SU-DHL-6 (cell line): ENCODE data around the gene CD200R1L.

Source experiments
- H2AFZ ChIP-seq: fragments of 200-600 bp; sonication (generic); 2 replicates; pipeline ENCODE4 v1.6.1; 2014; ENCODE audit warnings: low read depth, mild to moderate bottlenecking, moderate library complexity, mixed read lengths, antibody characterized with exemption, low read length; ENCODE audit not compliant: severe bottlenecking
- H3F3A ChIP-seq: fragments of 200-600 bp; shearing (Covaris generic); 2 replicates; pipeline ENCODE4 v1.6.0; 2016; ENCODE audit warnings: antibody characterized with exemption, mild to moderate bottlenecking; ENCODE audit not compliant: insufficient read depth
- H3K27ac ChIP-seq: fragments of 200-600 bp; sonication (generic); 2 replicates; pipeline ENCODE4 v1.5.1; 2016; ENCODE audit warnings: low read depth, mild to moderate bottlenecking, low read length, moderate library complexity, mixed read lengths
- H3K27me3 ChIP-seq: fragments of 200-600 bp; sonication (generic), shearing (Covaris generic); 2 replicates; pipeline ENCODE4 v1.6.0; 2014; ENCODE audit warnings: mild to moderate bottlenecking, low read length
- H3K36me3 ChIP-seq: fragments of 200-600 bp; sonication (generic); 2 replicates; pipeline ENCODE4 v1.6.1; 2014; ENCODE audit warnings: mild to moderate bottlenecking, low read length, mixed read lengths
- H3K4me2 ChIP-seq: fragments of 300-600, 200-600 bp; shearing (Covaris generic), sonication (generic); 2 replicates; pipeline ENCODE4 v1.6.0; 2014; ENCODE audit warnings: low read length, low read depth, mild to moderate bottlenecking; ENCODE audit not compliant: poor library complexity, severe bottlenecking
- H3K4me3 ChIP-seq: fragments of 200-600 bp; sonication (generic); 2 replicates; pipeline ENCODE4 v1.5.1; 2014; ENCODE audit warnings: antibody characterized with exemption, low read length, mild to moderate bottlenecking, mixed read lengths; ENCODE audit not compliant: insufficient read depth, poor library complexity, severe bottlenecking
- H3K79me2 ChIP-seq: fragments of 200-600 bp; sonication (generic); 2 replicates; pipeline ENCODE4 v1.6.1; 2014; ENCODE audit warnings: mild to moderate bottlenecking, low read length, moderate library complexity; ENCODE audit not compliant: insufficient read depth
- H3K9ac ChIP-seq: fragments of 200-600 bp; sonication (generic); 2 replicates; pipeline ENCODE4 v1.7.0; 2014; ENCODE audit warnings: mild to moderate bottlenecking, low read length
- H3K9me2 ChIP-seq: fragments of 200-600 bp; sonication (generic); replicated peaks from 2 replicates; pipeline ENCODE4 v1.6.1; 2014; ENCODE audit warnings: low read length; ENCODE audit not compliant: insufficient read depth
- H3K9me3 ChIP-seq: fragments of 200-600 bp; sonication (generic); 2 replicates; pipeline ENCODE4 v1.6.1; 2014; ENCODE audit warnings: low read length, mixed read lengths; ENCODE audit not compliant: insufficient read depth
- H4K20me1 ChIP-seq: fragments of 200-600 bp; sonication (generic); 2 replicates; pipeline ENCODE4 v1.6.1; 2014; ENCODE audit warnings: low read depth, mild to moderate bottlenecking, antibody characterized with exemption, low read length, moderate library complexity, mixed read lengths
- EZH2phosphoT487 ChIP-seq: fragments of 200-600 bp; sonication (generic), shearing (Covaris generic); conservative IDR thresholded peaks from 2 replicates; pipeline ENCODE4 v1.6.1; 2018; ENCODE audit warnings: mild to moderate bottlenecking, antibody characterized with exemption, low read length, moderate library complexity, mixed read lengths
- TF ChIP-seq, protein P1 (sequence below): fragments of 200-600 bp; sonication (generic); IDR thresholded peaks from one replicate; pipeline ENCODE4 v1.5.1; 2017; ENCODE audit warnings: antibody characterized with exemption, mild to moderate bottlenecking, low read length, moderate library complexity; ENCODE audit not compliant: insufficient read depth, poor library complexity, severe bottlenecking

CD200R1L gene

DNA sequence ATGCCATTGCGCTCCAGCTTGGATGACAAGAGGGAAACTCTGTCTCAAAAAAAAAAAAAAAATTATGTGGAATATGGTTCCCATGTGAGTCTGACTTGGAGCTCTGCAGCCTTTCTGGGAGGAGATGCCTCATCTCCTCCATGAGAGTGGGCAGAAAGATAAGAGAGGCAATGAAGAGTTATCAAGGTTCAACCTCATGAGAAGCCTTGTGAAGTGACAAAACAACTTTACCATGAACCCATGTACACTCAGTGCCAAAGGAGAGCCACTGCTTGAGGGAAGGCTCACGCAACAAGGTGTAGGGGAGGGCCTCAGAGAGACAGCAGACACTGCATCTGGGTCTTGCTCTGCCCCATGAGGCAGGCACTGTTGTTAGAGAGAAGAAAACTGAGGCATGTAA lies 75.7 kb downstream of the CD200R1L start:
- Histone ChIP-seq H3K36me3 (no peaks in the 10 kb centered on the region), H4K20me1 (no peaks in the 10 kb centered on the region), H3K4me3 (no peak overlapping the region), H3K27ac (no peak overlapping the region), H3K79me2 (no peaks in the 10 kb centered on the region), H3K9me2 (no peaks in the 10 kb centered on the region), H3K27me3 (no peaks in the 10 kb centered on the region), H3K9ac (no peak overlapping the region), H3F3A (no peaks in the 10 kb centered on the region), H3K4me2 (no peak overlapping the region), H3K9me3 (no peaks in the 10 kb centered on the region), H2AFZ (no peak overlapping the region)
- TF ChIP-seq, protein P1, sequence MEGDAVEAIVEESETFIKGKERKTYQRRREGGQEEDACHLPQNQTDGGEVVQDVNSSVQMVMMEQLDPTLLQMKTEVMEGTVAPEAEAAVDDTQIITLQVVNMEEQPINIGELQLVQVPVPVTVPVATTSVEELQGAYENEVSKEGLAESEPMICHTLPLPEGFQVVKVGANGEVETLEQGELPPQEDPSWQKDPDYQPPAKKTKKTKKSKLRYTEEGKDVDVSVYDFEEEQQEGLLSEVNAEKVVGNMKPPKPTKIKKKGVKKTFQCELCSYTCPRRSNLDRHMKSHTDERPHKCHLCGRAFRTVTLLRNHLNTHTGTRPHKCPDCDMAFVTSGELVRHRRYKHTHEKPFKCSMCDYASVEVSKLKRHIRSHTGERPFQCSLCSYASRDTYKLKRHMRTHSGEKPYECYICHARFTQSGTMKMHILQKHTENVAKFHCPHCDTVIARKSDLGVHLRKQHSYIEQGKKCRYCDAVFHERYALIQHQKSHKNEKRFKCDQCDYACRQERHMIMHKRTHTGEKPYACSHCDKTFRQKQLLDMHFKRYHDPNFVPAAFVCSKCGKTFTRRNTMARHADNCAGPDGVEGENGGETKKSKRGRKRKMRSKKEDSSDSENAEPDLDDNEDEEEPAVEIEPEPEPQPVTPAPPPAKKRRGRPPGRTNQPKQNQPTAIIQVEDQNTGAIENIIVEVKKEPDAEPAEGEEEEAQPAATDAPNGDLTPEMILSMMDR = no peak
- TF ChIP-seq EZH2phosphoT487 = no peak

DNA sequence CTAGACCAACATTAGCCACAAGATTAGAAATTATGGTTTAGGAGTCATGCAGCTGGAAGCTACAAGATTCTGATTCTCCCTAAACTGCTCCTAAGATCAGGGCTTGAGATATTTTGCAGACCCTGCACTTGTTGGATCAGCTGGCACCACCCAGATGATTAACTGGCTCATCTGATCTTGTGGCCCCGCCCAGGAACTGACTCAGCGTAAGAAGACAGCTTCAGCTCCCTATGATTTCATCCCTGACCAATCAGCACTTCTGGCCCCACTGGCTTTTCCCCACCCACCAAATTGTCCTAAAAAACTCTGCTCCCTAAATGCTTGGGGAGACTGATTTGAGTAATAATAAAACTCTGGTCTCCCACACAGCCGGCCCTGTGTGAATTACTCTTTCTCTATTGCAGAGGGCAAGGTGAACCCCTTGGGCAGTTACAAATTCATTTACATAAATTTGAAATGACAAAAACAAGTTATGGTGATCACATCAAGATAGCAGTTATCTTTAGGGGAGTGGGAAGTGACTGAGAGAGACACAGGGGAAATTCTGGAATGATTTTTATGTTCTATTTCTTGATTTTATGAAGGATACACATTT lies 76.5 kb downstream of the CD200R1L start:
- Histone ChIP-seq H3K79me2 (no peaks in the 10 kb centered on the region), H3K27ac (no peak overlapping the region), H2AFZ (no peak overlapping the region), H3K9ac (no peak overlapping the region), H3K9me3 (no peaks in the 10 kb centered on the region), H3K4me2 (no peak overlapping the region), H3K9me2 (no peaks in the 10 kb centered on the region), H3K27me3 (no peaks in the 10 kb centered on the region), H4K20me1 (no peaks in the 10 kb centered on the region), H3F3A (no peaks in the 10 kb centered on the region), H3K36me3 (no peaks in the 10 kb centered on the region), H3K4me3 (no peak overlapping the region)
- TF ChIP-seq EZH2phosphoT487 = no peak

DNA sequence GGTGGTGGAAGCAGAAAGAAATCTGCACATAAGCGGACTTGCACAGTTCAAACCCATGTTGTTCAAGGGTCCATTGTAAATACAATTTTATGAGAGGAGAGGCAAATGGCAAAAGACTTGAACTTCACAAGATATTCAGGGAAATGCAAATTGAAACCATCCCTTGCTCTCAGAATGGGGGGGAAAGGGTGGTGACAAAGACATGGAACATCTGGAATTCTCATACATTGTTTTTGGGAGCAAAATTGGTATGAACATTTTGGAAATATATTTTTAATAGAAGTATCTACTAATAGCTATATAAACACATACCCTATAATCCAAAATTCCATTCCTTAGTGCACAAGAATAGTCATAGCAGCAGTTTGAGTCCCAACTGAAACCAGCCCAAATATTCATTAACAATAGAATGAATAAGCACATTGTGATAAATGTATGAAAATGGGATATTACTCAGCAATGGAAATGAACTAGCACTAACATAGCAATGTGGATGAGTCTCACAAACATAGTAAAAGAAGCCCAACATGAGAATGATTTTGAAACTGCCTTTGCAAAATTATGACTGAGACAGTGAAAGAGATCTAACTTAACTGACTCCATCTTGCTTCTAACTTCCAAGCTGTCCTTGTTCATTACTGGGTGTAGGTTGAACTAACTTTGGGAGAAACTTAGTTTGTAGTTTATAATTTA lies 77.2 kb downstream of the CD200R1L start:
- H3K4me2 ChIP-seq = no peak overlapping the region
- TF ChIP-seq, protein P1 = no peak
- no peak for TF ChIP-seq EZH2phosphoT487

DNA sequence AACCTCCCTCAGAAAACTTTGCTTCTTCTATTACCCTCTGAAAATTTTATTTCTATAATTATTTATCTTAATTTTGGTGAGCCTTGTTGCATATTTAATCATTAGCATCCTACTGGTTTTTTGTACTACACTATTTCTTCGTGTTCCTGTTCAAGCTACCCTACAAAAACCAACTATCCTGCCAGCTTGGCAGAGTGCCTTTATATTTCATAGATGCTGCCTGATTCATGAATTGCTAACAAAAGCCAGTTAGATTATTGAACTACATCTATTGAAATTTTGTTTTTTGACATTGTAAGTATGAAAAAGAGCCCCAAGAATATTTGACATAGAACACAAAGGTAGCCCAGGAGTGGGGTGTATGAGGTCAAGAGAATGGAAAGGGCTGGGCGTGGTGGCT lies 78.9 kb downstream of the CD200R1L start:
- Histone ChIP-seq H3K9ac (no peak overlapping the region), H3K79me2 (no peaks in the 10 kb centered on the region), H3F3A (no peaks in the 10 kb centered on the region), H3K27me3 (no peaks in the 10 kb centered on the region), H3K4me2 (no peak overlapping the region), H3K9me2 (no peaks in the 10 kb centered on the region), H3K9me3 (no peaks in the 10 kb centered on the region), H2AFZ (no peak overlapping the region), H3K4me3 (no peak overlapping the region), H3K27ac (no peak overlapping the region), H4K20me1 (no peaks in the 10 kb centered on the region), H3K36me3 (no peaks in the 10 kb centered on the region)
- no peak for TF ChIP-seq EZH2phosphoT487
- TF ChIP-seq, protein P1 = no peak

More for the DNA sequence above, 77.2 kb downstream of the CD200R1L start:
- H2AFZ ChIP-seq = no peak overlapping the region
- no peaks in the 10 kb centered on the region for H3K9me2 ChIP-seq
- no peak overlapping the region for H3K27ac ChIP-seq
- H3K9ac ChIP-seq = no peak overlapping the region
- H3K36me3 ChIP-seq = no peaks in the 10 kb centered on the region
- H3K27me3 ChIP-seq = no peaks in the 10 kb centered on the region
- H3K9me3 ChIP-seq = no peaks in the 10 kb centered on the region
- H3F3A ChIP-seq = no peaks in the 10 kb centered on the region
- no peaks in the 10 kb centered on the region for H3K79me2 ChIP-seq
- H3K4me3 ChIP-seq = no peak overlapping the region
- no peaks in the 10 kb centered on the region for H4K20me1 ChIP-seq
